Measurements from ENCODE around the gene STIP1. TPM values are rescaled to one million over a fixed set of nuclear protein-coding genes. Genes with fewer than 3 reads are reported as not detected.

The STIP1 gene
- total and polyA plus RNA-seq, 9 of the 15 experiments (the other 6 are each of a cell fraction or from before 2014, with no cell fraction given): 58.1 to 465 (median 346) TPM

DNA sequence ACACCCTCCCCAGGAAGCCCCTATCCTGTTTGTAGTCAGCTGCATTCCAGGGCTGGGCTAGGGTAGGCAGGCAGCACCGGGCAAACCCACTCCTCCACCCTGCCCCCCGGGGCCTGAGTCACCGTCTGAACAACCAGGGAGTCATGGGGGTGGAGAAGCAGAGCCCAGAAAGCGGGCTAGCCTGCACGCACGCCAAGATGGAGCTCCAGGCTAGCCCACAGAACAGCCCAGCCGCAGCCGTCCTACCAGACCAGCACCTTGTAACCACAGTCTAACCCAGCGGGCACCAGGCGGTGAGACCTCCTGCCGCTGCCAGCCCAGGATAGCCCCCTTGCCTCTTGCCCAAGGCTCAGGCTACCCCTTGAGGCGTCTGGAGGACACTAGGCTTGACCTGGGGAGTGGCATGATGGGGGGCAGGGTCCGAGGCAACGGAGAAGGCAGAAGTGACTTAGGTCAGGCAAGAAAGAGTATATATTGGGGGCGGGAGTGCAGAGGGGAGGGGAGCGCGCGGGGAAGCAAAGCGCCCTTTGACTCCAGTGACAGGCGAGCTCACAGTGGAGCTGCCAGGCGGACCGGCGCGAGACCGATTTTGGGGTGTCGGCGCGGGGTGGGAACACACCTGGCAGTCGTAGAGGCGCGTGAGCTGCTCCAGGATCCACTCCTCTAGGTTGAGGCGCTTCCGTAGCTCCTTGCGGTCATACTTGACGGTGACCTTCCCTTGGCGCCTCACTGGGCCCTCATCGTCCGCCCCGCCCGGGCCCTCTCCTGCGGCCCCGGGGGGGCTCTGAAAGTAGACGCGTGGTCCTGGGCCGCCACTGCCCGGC is 60.0 kb downstream of the STIP1 start (continued):
- TF ChIP-seq, protein P1, sequence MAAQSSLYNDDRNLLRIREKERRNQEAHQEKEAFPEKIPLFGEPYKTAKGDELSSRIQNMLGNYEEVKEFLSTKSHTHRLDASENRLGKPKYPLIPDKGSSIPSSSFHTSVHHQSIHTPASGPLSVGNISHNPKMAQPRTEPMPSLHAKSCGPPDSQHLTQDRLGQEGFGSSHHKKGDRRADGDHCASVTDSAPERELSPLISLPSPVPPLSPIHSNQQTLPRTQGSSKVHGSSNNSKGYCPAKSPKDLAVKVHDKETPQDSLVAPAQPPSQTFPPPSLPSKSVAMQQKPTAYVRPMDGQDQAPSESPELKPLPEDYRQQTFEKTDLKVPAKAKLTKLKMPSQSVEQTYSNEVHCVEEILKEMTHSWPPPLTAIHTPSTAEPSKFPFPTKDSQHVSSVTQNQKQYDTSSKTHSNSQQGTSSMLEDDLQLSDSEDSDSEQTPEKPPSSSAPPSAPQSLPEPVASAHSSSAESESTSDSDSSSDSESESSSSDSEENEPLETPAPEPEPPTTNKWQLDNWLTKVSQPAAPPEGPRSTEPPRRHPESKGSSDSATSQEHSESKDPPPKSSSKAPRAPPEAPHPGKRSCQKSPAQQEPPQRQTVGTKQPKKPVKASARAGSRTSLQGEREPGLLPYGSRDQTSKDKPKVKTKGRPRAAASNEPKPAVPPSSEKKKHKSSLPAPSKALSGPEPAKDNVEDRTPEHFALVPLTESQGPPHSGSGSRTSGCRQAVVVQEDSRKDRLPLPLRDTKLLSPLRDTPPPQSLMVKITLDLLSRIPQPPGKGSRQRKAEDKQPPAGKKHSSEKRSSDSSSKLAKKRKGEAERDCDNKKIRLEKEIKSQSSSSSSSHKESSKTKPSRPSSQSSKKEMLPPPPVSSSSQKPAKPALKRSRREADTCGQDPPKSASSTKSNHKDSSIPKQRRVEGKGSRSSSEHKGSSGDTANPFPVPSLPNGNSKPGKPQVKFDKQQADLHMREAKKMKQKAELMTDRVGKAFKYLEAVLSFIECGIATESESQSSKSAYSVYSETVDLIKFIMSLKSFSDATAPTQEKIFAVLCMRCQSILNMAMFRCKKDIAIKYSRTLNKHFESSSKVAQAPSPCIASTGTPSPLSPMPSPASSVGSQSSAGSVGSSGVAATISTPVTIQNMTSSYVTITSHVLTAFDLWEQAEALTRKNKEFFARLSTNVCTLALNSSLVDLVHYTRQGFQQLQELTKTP (IDR thresholded peaks at IDR 0.05; ENCODE audit: low read depth in 1 of 2, partially characterized antibody in 2 of 2): no peak
- TF ChIP-seq, protein P2, sequence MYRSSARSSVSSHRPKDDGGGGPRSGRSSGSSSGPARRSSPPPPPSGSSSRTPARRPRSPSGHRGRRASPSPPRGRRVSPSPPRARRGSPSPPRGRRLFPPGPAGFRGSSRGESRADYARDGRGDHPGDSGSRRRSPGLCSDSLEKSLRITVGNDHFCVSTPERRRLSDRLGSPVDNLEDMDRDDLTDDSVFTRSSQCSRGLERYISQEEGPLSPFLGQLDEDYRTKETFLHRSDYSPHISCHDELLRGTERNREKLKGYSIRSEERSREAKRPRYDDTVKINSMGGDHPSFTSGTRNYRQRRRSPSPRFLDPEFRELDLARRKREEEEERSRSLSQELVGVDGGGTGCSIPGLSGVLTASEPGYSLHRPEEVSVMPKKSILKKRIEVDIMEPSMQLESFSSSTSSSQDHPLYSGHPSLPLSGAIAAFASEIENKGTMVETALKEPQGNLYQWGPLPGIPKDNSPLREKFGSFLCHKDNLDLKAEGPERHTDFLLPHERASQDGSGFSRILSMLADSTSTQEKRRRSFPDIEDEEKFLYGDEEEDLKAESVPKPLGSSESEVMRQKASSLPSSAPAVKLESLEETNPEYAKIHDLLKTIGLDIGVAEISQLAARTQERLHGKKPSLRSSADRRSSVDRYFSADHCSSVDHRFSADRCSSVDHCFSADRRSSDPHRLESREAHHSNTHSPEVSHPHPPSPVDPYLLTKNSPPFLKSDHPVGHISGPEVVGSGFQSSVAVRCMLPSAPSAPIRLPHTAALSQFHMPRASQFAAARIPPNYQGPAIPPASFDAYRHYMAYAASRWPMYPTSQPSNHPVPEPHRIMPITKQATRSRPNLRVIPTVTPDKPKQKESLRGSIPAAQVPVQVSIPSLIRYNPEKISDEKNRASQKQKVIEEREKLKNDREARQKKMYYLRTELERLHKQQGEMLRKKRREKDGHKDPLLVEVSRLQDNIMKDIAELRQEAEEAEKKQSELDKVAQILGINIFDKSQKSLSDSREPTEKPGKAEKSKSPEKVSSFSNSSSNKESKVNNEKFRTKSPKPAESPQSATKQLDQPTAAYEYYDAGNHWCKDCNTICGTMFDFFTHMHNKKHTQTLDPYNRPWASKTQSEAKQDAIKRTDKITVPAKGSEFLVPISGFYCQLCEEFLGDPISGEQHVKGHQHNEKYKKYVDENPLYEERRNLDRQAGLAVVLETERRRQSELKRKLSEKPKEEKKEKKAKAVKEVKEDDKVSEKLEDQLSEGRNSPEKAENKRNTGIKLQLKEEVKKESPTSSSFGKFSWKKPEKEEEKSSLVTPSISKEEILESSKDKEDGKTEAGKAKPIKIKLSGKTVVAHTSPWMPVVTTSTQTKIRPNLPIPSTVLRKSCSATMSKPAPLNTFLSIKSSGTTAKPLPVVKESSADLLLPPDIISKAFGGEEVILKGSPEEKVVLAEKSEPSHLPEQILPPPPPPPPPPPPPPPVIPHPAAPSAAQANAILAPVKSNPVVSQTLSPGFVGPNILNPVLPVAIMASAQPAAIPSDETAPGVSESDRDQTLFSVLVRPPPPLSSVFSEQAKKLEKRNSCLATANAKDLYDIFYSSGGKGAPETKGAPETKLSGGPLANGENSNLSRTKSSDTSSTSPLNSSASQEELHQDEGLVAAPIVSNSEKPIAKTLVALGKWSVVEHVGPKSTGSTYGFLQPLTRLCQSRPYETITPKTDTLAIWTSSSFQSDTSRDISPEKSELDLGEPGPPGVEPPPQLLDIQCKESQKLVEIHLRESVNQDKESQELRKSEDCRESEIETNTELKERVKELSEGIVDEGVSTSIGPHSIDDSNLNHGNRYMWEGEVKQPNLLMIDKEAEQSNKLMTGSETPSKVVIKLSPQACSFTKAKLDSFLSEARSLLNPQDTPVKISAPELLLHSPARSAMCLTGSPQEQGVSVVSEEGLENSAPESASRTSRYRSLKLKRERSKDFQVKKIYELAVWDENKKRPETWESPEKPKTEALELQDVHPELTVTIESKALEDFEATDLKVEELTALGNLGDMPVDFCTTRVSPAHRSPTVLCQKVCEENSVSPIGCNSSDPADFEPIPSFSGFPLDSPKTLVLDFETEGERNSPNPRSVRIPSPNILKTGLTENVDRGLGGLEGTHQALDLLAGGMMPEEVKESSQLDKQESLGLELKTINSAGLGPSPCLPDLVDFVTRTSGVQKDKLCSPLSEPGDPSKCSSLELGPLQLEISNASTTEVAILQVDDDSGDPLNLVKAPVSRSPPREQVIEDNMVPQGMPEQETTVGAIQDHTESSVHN (IDR thresholded peaks at IDR 0.05; ENCODE audit: borderline replicate concordance in 1 of 2, low read depth in 1 of 2): no peak
- TF ChIP-seq CBFA2T2 (conservative IDR thresholded peaks at IDR 0.05) (no peak), STAT5A (IDR thresholded peaks at IDR 0.05; ENCODE audit: borderline replicate concordance, low read length) (no peak), ZNF507 (tag; conservative IDR thresholded peaks at IDR 0.05) (no peak), ZNF79 (CRISPR knock-in tag; IDR thresholded peaks at IDR 0.05; ENCODE audit: low read depth) (no peak), SPI1 (IDR thresholded peaks at IDR 0.05; ENCODE audit: borderline replicate concordance, low read depth, low read length) (no peak)
- TF ChIP-seq, protein P3, sequence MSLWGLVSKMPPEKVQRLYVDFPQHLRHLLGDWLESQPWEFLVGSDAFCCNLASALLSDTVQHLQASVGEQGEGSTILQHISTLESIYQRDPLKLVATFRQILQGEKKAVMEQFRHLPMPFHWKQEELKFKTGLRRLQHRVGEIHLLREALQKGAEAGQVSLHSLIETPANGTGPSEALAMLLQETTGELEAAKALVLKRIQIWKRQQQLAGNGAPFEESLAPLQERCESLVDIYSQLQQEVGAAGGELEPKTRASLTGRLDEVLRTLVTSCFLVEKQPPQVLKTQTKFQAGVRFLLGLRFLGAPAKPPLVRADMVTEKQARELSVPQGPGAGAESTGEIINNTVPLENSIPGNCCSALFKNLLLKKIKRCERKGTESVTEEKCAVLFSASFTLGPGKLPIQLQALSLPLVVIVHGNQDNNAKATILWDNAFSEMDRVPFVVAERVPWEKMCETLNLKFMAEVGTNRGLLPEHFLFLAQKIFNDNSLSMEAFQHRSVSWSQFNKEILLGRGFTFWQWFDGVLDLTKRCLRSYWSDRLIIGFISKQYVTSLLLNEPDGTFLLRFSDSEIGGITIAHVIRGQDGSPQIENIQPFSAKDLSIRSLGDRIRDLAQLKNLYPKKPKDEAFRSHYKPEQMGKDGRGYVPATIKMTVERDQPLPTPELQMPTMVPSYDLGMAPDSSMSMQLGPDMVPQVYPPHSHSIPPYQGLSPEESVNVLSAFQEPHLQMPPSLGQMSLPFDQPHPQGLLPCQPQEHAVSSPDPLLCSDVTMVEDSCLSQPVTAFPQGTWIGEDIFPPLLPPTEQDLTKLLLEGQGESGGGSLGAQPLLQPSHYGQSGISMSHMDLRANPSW (CRISPR knock-in tag; IDR thresholded peaks at IDR 0.05): no peak
- TF ChIP-seq, protein P4, sequence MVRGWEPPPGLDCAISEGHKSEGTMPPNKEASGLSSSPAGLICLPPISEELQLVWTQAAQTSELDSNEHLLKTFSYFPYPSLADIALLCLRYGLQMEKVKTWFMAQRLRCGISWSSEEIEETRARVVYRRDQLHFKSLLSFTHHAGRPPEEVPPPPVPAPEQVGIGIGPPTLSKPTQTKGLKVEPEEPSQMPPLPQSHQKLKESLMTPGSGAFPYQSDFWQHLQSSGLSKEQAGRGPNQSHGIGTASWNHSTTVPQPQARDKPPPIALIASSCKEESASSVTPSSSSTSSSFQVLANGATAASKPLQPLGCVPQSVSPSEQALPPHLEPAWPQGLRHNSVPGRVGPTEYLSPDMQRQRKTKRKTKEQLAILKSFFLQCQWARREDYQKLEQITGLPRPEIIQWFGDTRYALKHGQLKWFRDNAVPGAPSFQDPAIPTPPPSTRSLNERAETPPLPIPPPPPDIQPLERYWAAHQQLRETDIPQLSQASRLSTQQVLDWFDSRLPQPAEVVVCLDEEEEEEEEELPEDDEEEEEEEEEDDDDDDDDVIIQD (CRISPR knock-in tag; IDR thresholded peaks at IDR 0.05): no peak
